ENCODE measurements around the gene SYT7.

GRCh38 chr11:61626580-61627380 lies 45.9 kb upstream of the SYT7 start:
- no peak for TF ChIP-seq CTCF (IDR thresholded peaks at IDR 0.05)
- no peak for TF ChIP-seq POLR2A (IDR thresholded peaks at IDR 0.05)
